Glutamatergic neuron (in vitro differentiated cells): ENCODE measurements around the gene SALL2. TPM values are rescaled to one million over a fixed set of nuclear protein-coding genes. Genes with fewer than 3 reads are reported as not detected.

ENCODE experiments used
- DNase-seq: peaks from one replicate; pipeline ENCODE4 v3.0.0; 2022
- H3K27ac Mint-ChIP-seq: one replicate; pipeline ENCODE4 v1.8.0; 2020; ENCODE audit warnings: mild to moderate bottlenecking, mixed read lengths, inconsistent platforms; ENCODE audit not compliant: unreplicated experiment
- H3K27me3 Mint-ChIP-seq: one replicate; pipeline ENCODE4 v1.8.0; 2020; ENCODE audit warnings: mild to moderate bottlenecking, moderate library complexity, mixed read lengths, inconsistent platforms; ENCODE audit not compliant: unreplicated experiment
- H3K36me3 Mint-ChIP-seq: one replicate; pipeline ENCODE4 v1.8.0; 2020; ENCODE audit warnings: mild to moderate bottlenecking, mixed read lengths, inconsistent platforms; ENCODE audit not compliant: unreplicated experiment
- H3K4me1 Mint-ChIP-seq: one replicate; pipeline ENCODE4 v1.8.0; 2020; ENCODE audit warnings: mild to moderate bottlenecking, low read depth, mixed read lengths, inconsistent platforms; ENCODE audit not compliant: unreplicated experiment
- H3K4me3 Mint-ChIP-seq: one replicate; pipeline ENCODE4 v1.8.0; 2020; ENCODE audit warnings: mild to moderate bottlenecking, mixed read lengths, inconsistent platforms; ENCODE audit not compliant: unreplicated experiment
- H3K9me3 Mint-ChIP-seq: one replicate; pipeline ENCODE4 v1.8.0; 2020; ENCODE audit warnings: mild to moderate bottlenecking, moderate library complexity, mixed read lengths, inconsistent platforms; ENCODE audit not compliant: unreplicated experiment
- CTCF ChIP-seq: fragments of 200-600 bp; sonication (generic); IDR thresholded peaks from one replicate; pipeline ENCODE4 v1.5.0; 2021; ENCODE audit not compliant: partially characterized antibody, unreplicated experiment
- total RNA-seq: library from RNA; stranded (reverse); fragmentation: NEBNext Ultra II Directional; extraction: Animal tissue kit (Norgen Biotek cat#: 25700); gene quantifications from one replicate; pipeline ENCODE4 v1.2.1, GENCODE V29; 2021; ENCODE audit not compliant: unreplicated experiment

SALL2 gene
- total RNA-seq, 1 donor from 2014 or later, result 62.9 TPM

- Mint-ChIP-seq H3K27me3 (peaks cover 12% of the 10 kb centered on the region), H3K4me3 (no peak overlapping the region), H3K36me3 (no peaks in the 10 kb centered on the region), H3K9me3 (peaks cover 3% of the 10 kb centered on the region), H3K27ac (no peak overlapping the region), H3K4me1 (peaks cover 5% of the 10 kb centered on the region)
- no peak for TF ChIP-seq CTCF
- DNase-seq, result no peak
Observed at GRCh38 chr14:21528381-21529348, 2.5 kb upstream of the SALL2 start.

- Mint-ChIP-seq H3K27ac (peak overlapping the region; percentile 89), H3K9me3 (peaks cover 7% of the 10 kb centered on the region), H3K27me3 (peaks cover 19% of the 10 kb centered on the region), H3K4me1 (peaks cover 8% of the 10 kb centered on the region), H3K36me3 (peaks cover 4% of the 10 kb centered on the region), H3K4me3 (peak overlapping the region; percentile 93)
- no peak for DNase-seq
- no peak for TF ChIP-seq CTCF
Observed at GRCh38 chr14:21527318-21527679, 1.2 kb upstream of the SALL2 start.

GRCh38 chr14:21526672-21527317, 649 bp upstream of the SALL2 start:
- TF ChIP-seq CTCF, result no peak
- Mint-ChIP-seq H3K9me3 (peaks cover 9% of the 10 kb centered on the region), H3K36me3 (peaks cover 8% of the 10 kb centered on the region), H3K4me3 (peak overlapping the region; percentile 93), H3K4me1 (peaks cover 8% of the 10 kb centered on the region), H3K27ac (peak overlapping the region; percentile 89), H3K27me3 (peaks cover 19% of the 10 kb centered on the region)
- DNase-seq, result no peak

GRCh38 chr14:21525571-21525961, 580 bp downstream of the SALL2 start:
- Mint-ChIP-seq H3K36me3 (peaks cover 13% of the 10 kb centered on the region), H3K27ac (peak overlapping the region; percentile 97), H3K4me3 (peak overlapping the region; percentile 93), H3K9me3 (peaks cover 9% of the 10 kb centered on the region), H3K4me1 (peaks cover 8% of the 10 kb centered on the region), H3K27me3 (peaks cover 19% of the 10 kb centered on the region)
- no peak for TF ChIP-seq CTCF
- peak; percentile 30 for DNase-seq
